Embryonic facial prominence (tissue), 1 donor: ENCODE data around the gene TMEM81.

ENCODE experiments used
- DNase-seq: peaks from one replicate; pipeline ENCODE4 v3.0.0-alpha.2; 2016; ENCODE audit errors: extremely low spot score

TMEM81 gene

GRCh38 chr1:205058853-205059252, 25.4 kb downstream of the TMEM81 start:
- no peak for DNase-seq

GRCh38 chr1:205057808-205058575, 26.3 kb downstream of the TMEM81 start:
- DNase-seq, result no peak

GRCh38 chr1:205056956-205057568, 27.2 kb downstream of the TMEM81 start:
- no peak for DNase-seq

- no peak for DNase-seq
Observed at GRCh38 chr1:205056188-205056611, 28.1 kb downstream of the TMEM81 start.

DNA sequence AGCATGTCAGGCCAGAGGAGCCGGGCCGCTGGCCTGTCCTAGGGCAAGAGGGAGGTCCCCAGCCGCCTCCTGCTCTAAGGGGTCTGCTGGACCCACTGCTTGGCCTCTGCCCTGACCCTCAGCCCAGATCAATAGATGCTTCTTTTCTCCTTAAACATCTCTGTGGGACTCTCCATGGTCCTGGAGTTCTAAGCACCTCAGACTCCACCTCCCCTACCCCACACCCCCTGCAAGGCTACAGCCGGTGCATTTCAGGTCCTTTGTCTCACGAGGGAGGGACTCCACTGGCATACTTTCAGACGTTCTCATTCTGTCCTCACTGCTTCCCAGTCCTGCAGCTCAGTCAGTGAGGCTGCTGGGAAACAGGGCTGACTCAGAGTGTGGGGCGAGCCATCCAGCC, 30.2 kb downstream of the TMEM81 start:
- DNase-seq, result no peak

DNA sequence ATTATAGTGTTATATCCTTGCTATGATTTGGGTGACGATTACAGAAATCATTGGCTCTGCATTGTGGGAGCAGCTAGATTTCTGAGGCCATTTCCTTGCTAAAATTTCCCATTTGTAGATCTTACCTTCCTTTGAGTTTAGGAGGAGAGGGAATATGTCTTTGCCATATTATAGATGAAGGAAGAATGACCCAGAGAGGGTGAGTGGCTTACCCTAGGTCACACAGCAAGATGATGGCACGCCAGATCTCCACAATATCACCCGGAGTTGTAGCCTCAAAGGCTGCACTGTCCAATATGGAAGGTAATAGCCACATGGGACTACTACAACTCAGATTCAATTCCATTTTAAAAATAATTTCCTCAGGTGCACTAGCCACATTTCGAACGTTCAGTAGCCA, 31.0 kb downstream of the TMEM81 start:
- DNase-seq, result no peak

DNA sequence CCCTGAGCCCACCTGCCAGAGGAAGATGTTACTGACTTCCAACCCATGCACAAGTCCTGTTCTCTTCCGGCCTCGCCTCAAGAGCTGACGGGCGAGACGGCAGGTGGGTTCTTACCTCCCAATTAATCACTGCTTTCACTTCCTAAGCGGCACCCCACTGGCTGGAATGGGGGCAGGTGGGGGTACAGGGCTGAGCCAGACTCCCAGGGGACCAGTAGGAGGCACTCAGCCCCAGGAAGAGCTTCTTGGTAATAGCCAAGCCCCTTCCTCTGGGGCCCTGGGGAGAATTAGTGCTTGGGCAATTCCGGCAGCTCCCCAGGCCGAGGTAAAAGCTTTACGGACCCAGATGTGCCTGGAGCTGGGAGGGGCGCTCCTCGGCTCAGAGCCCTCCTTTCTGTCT, 31.6 kb downstream of the TMEM81 start:
- DNase-seq, result no peak

DNA sequence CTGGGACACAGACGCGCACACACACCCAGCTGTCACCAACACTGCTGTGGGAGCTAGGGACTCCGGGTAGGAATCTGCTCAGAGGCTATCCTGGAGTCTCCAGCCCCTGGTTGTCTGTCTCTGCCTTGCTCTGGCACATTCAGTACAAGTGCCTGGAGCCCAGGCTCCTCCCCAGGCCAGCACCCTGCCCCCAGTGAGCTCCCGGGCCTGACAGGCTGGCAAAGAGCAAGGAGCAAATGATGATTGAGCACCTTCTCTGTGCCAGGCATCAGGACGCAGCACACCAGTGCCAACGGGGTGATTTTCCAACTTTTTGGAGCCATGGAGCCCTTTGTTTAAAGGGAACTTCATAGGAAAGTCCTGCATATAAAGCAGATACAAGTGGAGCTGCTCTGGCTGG, 34.8 kb downstream of the TMEM81 start:
- no peak for DNase-seq

DNA sequence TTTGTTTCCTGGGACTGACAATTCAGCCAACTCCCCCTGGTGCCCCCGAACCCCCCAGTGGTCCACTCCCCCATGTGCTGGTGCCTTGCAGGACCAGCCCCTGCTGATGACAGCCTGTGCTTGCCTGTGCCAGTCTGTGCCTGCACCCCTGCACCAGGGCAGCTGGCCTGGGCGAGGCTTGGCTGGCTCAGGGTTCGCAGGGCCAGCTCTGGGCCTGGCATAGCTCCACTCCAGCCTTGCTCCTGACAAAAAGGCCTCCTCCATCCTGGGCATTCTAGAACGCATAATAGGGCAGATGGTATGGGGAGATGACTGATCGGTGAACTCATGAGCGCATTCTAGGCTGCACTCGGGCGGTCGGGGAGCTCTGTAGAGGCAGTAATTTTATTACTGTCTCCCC, 35.9 kb downstream of the TMEM81 start:
- no peak for DNase-seq

DNA sequence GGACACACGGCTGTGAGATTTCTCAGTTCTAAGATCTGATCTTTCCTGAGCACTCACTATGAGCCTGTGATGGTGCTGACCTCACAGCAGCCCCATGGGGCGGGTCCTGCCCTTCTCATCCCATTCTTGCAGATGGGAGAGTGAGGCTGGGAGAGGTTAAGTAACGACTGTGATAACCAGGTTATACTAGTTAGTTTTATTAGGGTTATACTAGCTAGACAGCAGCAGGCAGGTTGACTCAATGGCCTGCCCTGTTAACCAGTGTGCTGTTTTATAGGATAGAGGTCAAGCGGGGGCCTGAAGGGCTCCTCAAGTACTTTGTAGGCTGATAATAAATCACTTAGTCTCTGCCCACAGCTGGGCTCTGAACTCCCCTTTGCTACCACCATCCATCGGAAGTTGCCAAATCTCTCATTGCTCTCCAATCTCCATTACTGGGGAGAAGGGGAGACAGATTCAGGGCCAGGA, 36.5 kb downstream of the TMEM81 start:
- DNase-seq, result no peak

- DNase-seq, result no peak
Observed at GRCh38 chr1:205046870-205047269, 37.4 kb downstream of the TMEM81 start.

- no peak for DNase-seq
Observed at GRCh38 chr1:205045146-205045545, 39.1 kb downstream of the TMEM81 start.

- DNase-seq, result no peak
Observed at GRCh38 chr1:205044741-205045140, 39.5 kb downstream of the TMEM81 start.

DNA sequence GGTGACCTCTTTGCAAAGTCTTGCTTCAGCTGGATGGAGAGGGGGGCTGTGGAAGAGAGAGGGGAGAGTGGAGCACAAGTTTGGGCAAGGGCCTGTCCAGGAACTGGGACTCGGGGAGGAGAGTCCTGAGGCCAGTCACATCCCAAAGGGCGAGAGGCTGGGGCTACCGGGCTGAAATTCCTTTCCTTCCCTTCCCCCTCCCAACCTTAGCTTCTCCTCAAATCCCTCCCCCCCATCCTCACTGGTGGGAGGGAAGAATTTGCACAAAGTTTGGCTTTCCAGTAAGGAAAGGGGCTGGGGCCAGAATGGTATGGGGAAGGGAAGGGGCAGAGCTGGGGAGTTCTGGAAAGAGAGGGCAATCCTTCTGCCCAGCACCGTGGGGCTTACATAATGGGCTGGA, 40.4 kb downstream of the TMEM81 start:
- no peak for DNase-seq

GRCh38 chr1:205042911-205043806, 41.1 kb downstream of the TMEM81 start, which contains the start of gene CNTN2:
TSS of gene CNTN2 (plus strand) at chr1:205043212. CDS start at chr1:205053186, 9,974 bp downstream.
- no peak for DNase-seq

DNA sequence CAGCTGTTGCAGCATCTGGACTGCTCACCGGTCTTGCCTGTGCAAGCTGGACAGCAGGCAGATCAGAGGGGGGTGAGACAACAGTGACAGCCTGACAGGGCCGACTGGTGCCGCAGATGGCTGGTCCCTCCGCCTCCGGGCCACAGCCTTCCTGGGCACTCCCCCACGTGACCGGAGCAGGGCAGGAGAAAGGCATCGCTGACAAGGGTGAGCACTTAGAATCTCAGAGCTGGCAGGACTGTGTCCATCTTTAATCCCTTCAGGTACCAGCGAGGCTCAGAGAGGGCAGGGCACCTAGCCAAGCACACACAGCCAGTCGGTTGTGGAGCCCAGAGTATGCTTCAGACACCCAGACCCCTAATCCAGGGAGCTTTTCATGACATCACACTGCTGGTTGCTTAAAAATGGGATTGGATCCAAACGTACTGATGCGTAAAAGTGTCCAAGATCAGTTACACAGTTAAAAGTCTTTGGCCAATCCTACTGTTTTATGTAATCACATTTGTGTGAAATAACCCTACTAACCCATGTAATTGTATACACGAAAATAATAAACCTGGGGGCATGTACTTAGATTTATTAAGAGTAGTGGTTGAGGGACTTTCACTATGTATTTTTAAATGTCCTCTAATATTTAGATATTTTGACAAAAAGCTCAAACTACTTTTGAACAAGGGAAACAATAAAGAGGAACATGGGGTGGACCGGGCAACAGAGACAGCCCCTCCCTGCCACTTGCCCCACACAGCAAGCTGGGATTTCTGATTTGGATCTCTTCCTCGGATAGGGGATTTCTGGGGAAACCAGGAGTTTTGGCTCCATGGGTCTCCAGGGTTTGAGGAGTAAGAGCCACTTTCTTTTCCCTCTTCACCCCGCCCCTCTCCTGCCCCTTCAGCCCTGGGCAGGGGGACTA, 42.0 kb downstream of the TMEM81 start:
- no peak for DNase-seq

GRCh38 chr1:205041001-205041715, 43.1 kb downstream of the TMEM81 start:
- DNase-seq, result no peak

GRCh38 chr1:205038132-205038786, 46.0 kb downstream of the TMEM81 start:
- DNase-seq, result no peak

- DNase-seq, result no peak
Observed at GRCh38 chr1:205037539-205037938, 46.7 kb downstream of the TMEM81 start.
